Gastroesophageal sphincter (tissue), 4 donors: Measurements from ENCODE around the gene HOXB6. TPM values are rescaled to one million over a fixed set of nuclear protein-coding genes. Genes with fewer than 3 reads are reported as not detected.

Source experiments
- ATAC-seq: fragments of 150-250 bp; one replicate; pipeline ENCODE4 v1.9.1; 2016; ENCODE audit warnings: mild to moderate bottlenecking, moderate library complexity
- H3K27ac ChIP-seq, 4 donors: fragments of 200-600 bp; sonication (generic) in 3 of 4; 1 replicate in 3 of 4; 2 replicates in 1 of 4; pipeline ENCODE4 v1.5.1; 2016 to 2019
- H3K27me3 ChIP-seq: fragments of 200-600 bp; sonication (generic); one replicate; pipeline ENCODE4 v1.5.1; 2019
- H3K36me3 ChIP-seq, 2 donors: fragments of 200-600 bp; sonication (generic); one replicate each; pipeline ENCODE4 v1.5.1; 2019; ENCODE audit warnings: control low read depth in 1 of 2
- H3K4me1 ChIP-seq, 3 donors: fragments of 200-600 bp; sonication (generic); 1 replicate in 2 of 3; 2 replicates in 1 of 3; pipeline ENCODE4 v1.5.1; 2016 to 2019; ENCODE audit warnings: control low read depth in 2 of 3
- H3K4me3 ChIP-seq, 2 donors: fragments of 200-600 bp; sonication (generic); one replicate each; pipeline ENCODE4 v1.5.1; 2019; ENCODE audit warnings: mild to moderate bottlenecking in 1 of 2, moderate library complexity in 1 of 2
- H3K9me3 ChIP-seq, 3 donors: fragments of 200-600 bp; sonication (generic); one replicate each; pipeline ENCODE4 v1.5.1; 2017 to 2019; ENCODE audit warnings: control low read depth in 2 of 3
- EP300 ChIP-seq: sonication (generic); formaldehyde crosslinking; IDR thresholded peaks from one replicate; pipeline ENCODE4 v1.6.1; 2017; ENCODE audit warnings: antibody characterized with exemption, mild to moderate bottlenecking
- POLR2A ChIP-seq, 2 donors: fragments of 450-650 bp; IDR thresholded peaks; one replicate each; pipeline ENCODE4 v1.6.1; 2017; ENCODE audit warnings: antibody characterized with exemption in 2 of 2, mild to moderate bottlenecking in 2 of 2, moderate library complexity in 1 of 2
- POLR2AphosphoS5 ChIP-seq: sonication (generic); formaldehyde crosslinking; IDR thresholded peaks from one replicate; pipeline ENCODE4 v1.6.1; 2017; ENCODE audit warnings: antibody characterized with exemption
- WGBS, 2 donors: methylation state at CpG; one replicate each; pipeline ENCODE4 v1.1.5; 2018; ENCODE audit warnings: low coverage in 1 of 2; 5-methylcytosine and 5-hydroxymethylcytosine counted together
- total RNA-seq, 4 donors: library from RNA; depleted of rRNA; stranded (reverse); fragments of >200 nt; gene quantifications; one replicate each; pipeline ENCODE4 v1.1.0, GENCODE V29; 2016
- TF ChIP-seq, protein P1 (sequence below), 4 experiments: fragments of 200-600 bp in 2 of 4; fragments of 450-650 bp in 2 of 4; sonication (generic) in 1 of 4; IDR thresholded peaks; one replicate each; pipeline ENCODE4 v1.5.1; 2017 to 2019; ENCODE audit warnings: antibody characterized with exemption in 4 of 4, mild to moderate bottlenecking in 2 of 4, moderate library complexity in 2 of 4

The HOXB6 gene
- total RNA-seq, 4 donors from 2014 or later, result 4.9 to 40.1 (median 5.1) TPM

DNA sequence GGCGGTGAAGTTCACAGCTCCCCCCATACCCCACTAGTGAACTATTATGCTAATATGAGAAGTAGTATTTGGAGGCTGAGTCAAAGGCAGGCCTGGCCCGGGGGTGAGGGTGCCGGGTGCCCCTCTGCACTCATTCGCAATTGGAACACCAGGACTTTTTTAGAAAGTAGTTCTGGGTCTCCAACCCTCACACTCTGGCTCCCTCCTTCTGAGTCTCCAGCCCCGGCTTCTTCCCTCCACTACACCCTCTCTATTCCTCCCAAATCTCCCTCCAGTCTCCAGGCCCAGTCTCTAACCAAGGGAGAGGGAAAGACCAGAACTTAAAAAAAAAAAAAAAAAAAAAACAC is 48.6 kb downstream of the HOXB6 start:
- TF ChIP-seq POLR2A (IDR thresholded peaks at IDR 0.05) (no peak), POLR2AphosphoS5 (no peak), EP300 (no peak)
- TF ChIP-seq, protein P1, sequence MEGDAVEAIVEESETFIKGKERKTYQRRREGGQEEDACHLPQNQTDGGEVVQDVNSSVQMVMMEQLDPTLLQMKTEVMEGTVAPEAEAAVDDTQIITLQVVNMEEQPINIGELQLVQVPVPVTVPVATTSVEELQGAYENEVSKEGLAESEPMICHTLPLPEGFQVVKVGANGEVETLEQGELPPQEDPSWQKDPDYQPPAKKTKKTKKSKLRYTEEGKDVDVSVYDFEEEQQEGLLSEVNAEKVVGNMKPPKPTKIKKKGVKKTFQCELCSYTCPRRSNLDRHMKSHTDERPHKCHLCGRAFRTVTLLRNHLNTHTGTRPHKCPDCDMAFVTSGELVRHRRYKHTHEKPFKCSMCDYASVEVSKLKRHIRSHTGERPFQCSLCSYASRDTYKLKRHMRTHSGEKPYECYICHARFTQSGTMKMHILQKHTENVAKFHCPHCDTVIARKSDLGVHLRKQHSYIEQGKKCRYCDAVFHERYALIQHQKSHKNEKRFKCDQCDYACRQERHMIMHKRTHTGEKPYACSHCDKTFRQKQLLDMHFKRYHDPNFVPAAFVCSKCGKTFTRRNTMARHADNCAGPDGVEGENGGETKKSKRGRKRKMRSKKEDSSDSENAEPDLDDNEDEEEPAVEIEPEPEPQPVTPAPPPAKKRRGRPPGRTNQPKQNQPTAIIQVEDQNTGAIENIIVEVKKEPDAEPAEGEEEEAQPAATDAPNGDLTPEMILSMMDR (IDR thresholded peaks at IDR 0.05), result no peak
- WGBS, 2 donors, result 17 to 27% methylated on average over 2 to 5 of the region's 5 CpGs
- peak overlapping the region; percentile 90 to 98 (median 97) for H3K27ac ChIP-seq
- H3K9me3 ChIP-seq, result no peaks in the 10 kb centered on the region
- H3K36me3 ChIP-seq, result peaks cover 0 to 12% of the 10 kb centered on the region in 2 donors
- peak overlapping the region; percentile 57 to 60 for H3K4me3 ChIP-seq
- no peaks in the 10 kb centered on the region for H3K27me3 ChIP-seq
- ATAC-seq, result no peak
- peaks cover 0 to 97% (median 43%) of the 10 kb centered on the region in 3 donors for H3K4me1 ChIP-seq

DNA sequence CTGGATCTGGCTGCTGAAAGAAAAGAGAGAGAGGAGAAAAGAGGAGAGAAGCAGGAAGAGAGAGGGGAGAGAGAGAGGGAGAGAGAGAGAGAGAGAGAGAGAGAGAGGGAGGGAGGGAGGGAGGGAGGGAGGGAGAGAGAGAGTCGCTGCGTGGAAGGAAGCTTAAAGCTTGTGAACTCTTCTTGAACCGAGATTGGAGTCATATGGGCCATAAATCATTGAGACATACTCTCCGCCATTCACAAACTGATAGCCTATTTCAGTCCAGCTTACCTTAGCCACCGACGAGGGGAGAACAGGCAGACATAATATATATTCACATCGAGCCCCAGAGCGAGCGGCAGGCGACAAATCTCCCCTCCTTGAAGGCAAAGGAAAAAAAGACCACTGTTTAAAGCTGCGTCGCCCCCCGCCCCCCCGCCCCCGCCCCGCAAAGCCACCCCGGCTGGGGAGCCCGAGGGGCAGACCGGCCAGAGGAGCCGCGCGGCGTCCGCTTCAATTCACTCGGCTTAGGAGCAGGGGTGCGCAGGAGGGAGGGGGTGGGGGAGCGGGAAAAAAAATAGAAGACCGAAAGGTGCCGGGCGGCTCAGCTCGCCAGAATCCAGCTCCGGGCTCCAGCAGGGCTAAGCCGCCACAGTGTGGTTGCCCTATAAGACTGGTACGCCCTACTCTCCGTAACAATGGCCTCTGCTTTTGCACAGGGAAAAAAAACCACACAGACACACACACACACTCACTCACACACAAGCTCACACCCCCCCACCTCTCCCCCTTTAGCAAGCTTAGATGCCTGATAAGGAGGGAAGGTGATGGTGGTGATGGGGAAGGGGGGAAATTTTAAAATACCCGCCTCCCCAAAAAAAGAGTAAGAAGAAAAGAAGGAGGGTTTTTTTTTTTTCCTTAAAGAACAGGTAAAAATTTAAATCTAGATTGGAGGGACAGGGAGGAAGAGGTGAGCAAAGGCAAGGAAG is 49.2 kb downstream of the HOXB6 start:
- no peaks in the 10 kb centered on the region for H3K9me3 ChIP-seq
- no peaks in the 10 kb centered on the region for H3K27me3 ChIP-seq
- TF ChIP-seq POLR2AphosphoS5, result peak; percentile 73
- TF ChIP-seq, protein P1 (IDR thresholded peaks at IDR 0.05), result peak in 2 of 4 experiments; percentile 30 to 33
- TF ChIP-seq EP300, result no peak
- no peak for TF ChIP-seq POLR2A (IDR thresholded peaks at IDR 0.05)
- H3K36me3 ChIP-seq, result peaks cover 0 to 15% of the 10 kb centered on the region in 2 donors
- ATAC-seq, result peak; percentile 41
- peak overlapping the region; percentile 90 to 98 (median 97) for H3K27ac ChIP-seq
- peak overlapping the region; percentile 57 to 60 for H3K4me3 ChIP-seq
- WGBS, 2 donors, result 5 to 14% methylated on average over 6 to 17 of the region's 36 CpGs
- peaks cover 0 to 97% (median 40%) of the 10 kb centered on the region in 3 donors for H3K4me1 ChIP-seq

DNA sequence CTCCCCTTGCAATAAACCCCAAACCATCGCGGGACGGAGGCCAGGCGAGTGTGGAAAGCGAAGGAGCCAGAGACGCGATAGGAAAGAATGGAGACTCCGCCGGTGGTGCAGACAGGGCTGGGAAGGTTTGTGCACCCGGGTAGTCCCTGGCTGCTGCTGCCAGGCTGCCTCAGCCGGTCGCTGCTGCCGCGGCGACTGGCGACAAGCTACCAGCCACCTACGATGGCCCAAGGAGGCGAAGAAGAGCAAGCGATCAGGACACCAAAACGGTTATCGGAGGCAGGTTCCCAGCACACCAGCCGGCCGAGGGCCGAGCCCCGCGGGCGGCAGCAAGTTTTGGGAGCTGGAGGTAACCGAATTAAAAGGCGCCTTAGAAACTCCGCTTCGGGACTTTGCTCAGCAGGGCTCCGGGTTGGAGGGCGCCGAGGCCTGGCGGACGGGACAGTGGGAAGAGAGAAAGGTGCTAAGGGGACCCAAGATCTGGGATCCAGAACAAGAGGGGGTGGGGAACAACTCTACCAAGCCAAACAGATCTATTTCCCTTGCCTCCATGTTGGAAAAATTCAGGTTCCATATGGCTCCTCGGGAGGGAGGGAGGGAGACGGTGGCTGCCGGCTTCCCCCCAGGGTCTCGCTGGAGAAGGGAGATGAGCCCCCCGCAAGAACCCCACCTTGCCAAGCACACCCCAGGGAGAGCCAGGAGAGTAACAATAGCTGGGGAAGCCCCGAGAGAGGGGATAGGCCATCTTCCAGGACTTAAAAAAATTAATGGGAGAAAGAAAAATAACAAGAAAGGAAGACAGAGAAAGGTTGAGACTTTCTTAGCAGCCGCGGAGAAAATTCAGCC is 50.2 kb downstream of the HOXB6 start:
- 10 to 46% methylated on average over 6 to 33 of the region's 44 CpGs for WGBS, 2 donors
- TF ChIP-seq, protein P1 (IDR thresholded peaks at IDR 0.05), result no peak
- peak; percentile 7 for TF ChIP-seq POLR2AphosphoS5
- H3K4me1 ChIP-seq, result peaks cover 0 to 97% (median 38%) of the 10 kb centered on the region in 3 donors
- peak overlapping the region; percentile 90 to 98 (median 97) for H3K27ac ChIP-seq
- no peak for ATAC-seq
- no peaks in the 10 kb centered on the region for H3K27me3 ChIP-seq
- no peaks in the 10 kb centered on the region for H3K9me3 ChIP-seq
- H3K36me3 ChIP-seq, result peaks cover 0 to 24% of the 10 kb centered on the region in 2 donors
- peak overlapping the region; percentile 57 to 60 for H3K4me3 ChIP-seq

DNA sequence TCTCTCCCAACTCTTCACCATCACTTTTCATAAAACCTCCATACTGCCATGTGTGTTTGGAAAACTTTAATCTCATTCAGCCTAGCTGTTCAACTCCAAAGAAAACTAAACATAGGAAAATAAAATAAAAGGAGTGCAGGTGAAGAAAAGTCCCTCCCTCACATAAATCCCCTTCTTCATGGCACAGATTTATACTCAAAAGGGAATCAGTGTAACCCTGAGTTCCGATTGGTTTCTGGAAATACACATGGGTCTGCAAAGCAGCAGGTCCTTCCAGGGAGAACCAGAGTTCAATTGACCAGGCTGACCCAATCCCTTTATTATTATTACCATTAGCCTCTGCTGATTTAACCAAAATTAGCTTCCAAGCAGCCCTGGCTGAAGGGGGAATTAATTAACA is 51.0 kb downstream of the HOXB6 start:
- Histone ChIP-seq H3K27me3 (no peaks in the 10 kb centered on the region), H3K27ac (peak overlapping the region; percentile 90 to 98 (median 97)), H3K9me3 (no peaks in the 10 kb centered on the region), H3K4me1 (peaks cover 0 to 97% (median 30%) of the 10 kb centered on the region in 3 donors), H3K4me3 (peak overlapping the region; percentile 57 to 60), H3K36me3 (peaks cover 0 to 25% of the 10 kb centered on the region in 2 donors)
- no peak for TF ChIP-seq POLR2AphosphoS5
- TF ChIP-seq, protein P1 (IDR thresholded peaks at IDR 0.05), result no peak
- TF ChIP-seq POLR2A (IDR thresholded peaks at IDR 0.05), result no peak
- no peak for TF ChIP-seq EP300
- ATAC-seq, result no peak
- WGBS, 2 donors, result 19 to 23% methylated on average over 1 of the region's 1 CpG
